HG02678 (cell line): Measurements from ENCODE around the gene FAM114A2.
"Not testable (repeated sequence)": the region's sequence is repeated elsewhere in the genome, so short reads cannot be mapped to it uniquely, and the experiment has no call there.

Source experiments
- ATAC-seq: cut with Tn5 transposase; IDR thresholded peaks from one replicate; pipeline ENCODE4 v1.9.1; 2021; ENCODE audit warnings: mild to moderate bottlenecking, moderate library complexity; ENCODE audit not compliant: unreplicated experiment

Gene FAM114A2

GRCh38 chr5:154038707-154039457 lies at the start of gene FAM114A2, which contains the start of gene MFAP3:
TSS of gene FAM114A2 (minus strand) at chr5:154038910. CDS start at chr5:154034953, 3,957 bp downstream.
TSS of gene MFAP3 (plus strand) at chr5:154038967. CDS start at chr5:154049723, 10,756 bp downstream.
- ATAC-seq = peak; percentile 97

- no peak for ATAC-seq
Observed at GRCh38 chr5:154087260-154087659, 48.5 kb upstream of the FAM114A2 start.

GRCh38 chr5:154086641-154087040 lies 47.9 kb upstream of the FAM114A2 start:
- ATAC-seq = no peak

GRCh38 chr5:154086146-154086545 lies 47.4 kb upstream of the FAM114A2 start:
- no peak for ATAC-seq

- no peak for ATAC-seq
Observed at GRCh38 chr5:154084062-154084639, 45.4 kb upstream of the FAM114A2 start.

GRCh38 chr5:154081246-154081645 lies 42.5 kb upstream of the FAM114A2 start:
- no peak for ATAC-seq

- ATAC-seq = no peak
Observed at GRCh38 chr5:154078272-154078671, 39.6 kb upstream of the FAM114A2 start.

- ATAC-seq = no peak
Observed at GRCh38 chr5:154077696-154078095, 39.0 kb upstream of the FAM114A2 start.

- no peak for ATAC-seq
Observed at GRCh38 chr5:154076240-154076922, 37.7 kb upstream of the FAM114A2 start.

GRCh38 chr5:154072414-154073171 lies 33.9 kb upstream of the FAM114A2 start:
- ATAC-seq = peak; percentile 95

GRCh38 chr5:154071799-154072413 lies 33.2 kb upstream of the FAM114A2 start:
- no peak for ATAC-seq

GRCh38 chr5:154069854-154070253 lies 31.1 kb upstream of the FAM114A2 start:
- ATAC-seq = not testable (repeated sequence)

GRCh38 chr5:154065971-154066370 lies 27.3 kb upstream of the FAM114A2 start:
- no peak for ATAC-seq

- ATAC-seq = no peak
Observed at GRCh38 chr5:154063372-154063771, 24.7 kb upstream of the FAM114A2 start.

- ATAC-seq = no peak
Observed at GRCh38 chr5:154060606-154061005, 21.9 kb upstream of the FAM114A2 start.

GRCh38 chr5:154059583-154059982 lies 20.9 kb upstream of the FAM114A2 start:
- ATAC-seq = no peak

- ATAC-seq = peak; percentile 52
Observed at GRCh38 chr5:154059039-154059430, 20.3 kb upstream of the FAM114A2 start.

GRCh38 chr5:154058055-154059038 lies 19.6 kb upstream of the FAM114A2 start:
- peak; percentile 63 for ATAC-seq

GRCh38 chr5:154055201-154055600 lies 16.5 kb upstream of the FAM114A2 start:
- ATAC-seq = no peak
